K562 (cell line): Measurements from ENCODE around the gene PPP1R9A. TPM values are rescaled to one million over a fixed set of nuclear protein-coding genes. Genes with fewer than 3 reads are reported as not detected.

Experiments
- ATAC-seq: fragments of 200-7000 bp; cut with Tn5 transposase; 3 replicates; pipeline ENCODE4 v1.9.1; 2020; ENCODE audit warnings: moderate library complexity
- BruUV-seq: library from RNA; stranded (reverse); fragments of 400-500 nt; replicated peaks from 2 replicates; lab custom pipeline; 2021; lab: Mats Ljungman, UMichigan
- CTCF ChIA-PET: fragments of 300-600 bp; formaldehyde crosslinking; extraction: SDS; loops from one replicate; lab custom pipeline; 2021; ENCODE audit warnings: low intra/inter-chr PET ratio; lab: Yijun Ruan, JAX
- POLR2A ChIA-PET: fragments of 300-600, 350-650 bp; sonication (Branson Sonifier 250); formaldehyde crosslinking; extraction: SDS; loops from one replicate; lab custom pipeline; 2021; ENCODE audit warnings: antibody characterized with exemption, inconsistent platforms; lab: Yijun Ruan, JAX
- DNase-seq, 4 experiments: peaks; one replicate each; pipeline versions ENCODE4 v3.0.0 to v3.0.0-alpha.2; 2011 to 2018; ENCODE audit warnings: low spot score in 3 of 4, mixed read lengths in 3 of 4; ENCODE audit errors: extremely low read depth in 1 of 4
- FAIRE-seq: peaks from 2 replicates; lab custom pipeline; 2011; peaks lifted over from hg19 to GRCh38; lab: Jason Lieb, UNC
- H2AFZ ChIP-seq: 2 replicates; pipeline ENCODE4 v1.6.0; 2011; ENCODE audit warnings: low read depth, low read length, control low read depth, inconsistent platforms
- H3K27ac ChIP-seq: fragments of 200-600 bp; 3 replicates; pipeline ENCODE4 v1.8.0; 2011; ENCODE audit warnings: low read depth, mild to moderate bottlenecking, control low read depth, inconsistent platforms, low read length, moderate library complexity, mixed read lengths; ENCODE audit errors: extremely low read depth
- H3K27me3 ChIP-seq, 2 experiments: fragments of 300-600 bp in 1 of 2; 2 replicates in 1 of 2; 3 replicates in 1 of 2; pipeline versions ENCODE4 v1.6.0 to v1.8.0; 2011; ENCODE audit warnings: inconsistent platforms in 2 of 2, low read length in 2 of 2, mild to moderate bottlenecking in 1 of 2, mixed read lengths in 1 of 2, moderate library complexity in 1 of 2; ENCODE audit not compliant: control insufficient read depth in 2 of 2, insufficient read depth in 2 of 2
- H3K36me3 ChIP-seq: fragments of 300-600 bp; 3 replicates; pipeline ENCODE4 v1.8.0; 2011; ENCODE audit warnings: mild to moderate bottlenecking, low read length, inconsistent platforms; ENCODE audit not compliant: control insufficient read depth, insufficient read depth
- H3K4me1 ChIP-seq, 2 experiments: fragments of 200-600 bp in 1 of 2; replicated peaks in 1 of 2; 2 replicates in 1 of 2; 3 replicates in 1 of 2; pipeline versions ENCODE4 v1.5.1 to v1.8.0; 2011; ENCODE audit warnings: inconsistent platforms in 2 of 2, low read length in 2 of 2, mild to moderate bottlenecking in 1 of 2, mixed read lengths in 1 of 2, moderate library complexity in 1 of 2; ENCODE audit not compliant: control insufficient read depth in 2 of 2, insufficient read depth in 2 of 2
- H3K4me2 ChIP-seq: 2 replicates; pipeline ENCODE4 v1.6.1; 2011; ENCODE audit warnings: low read length, control low read depth, inconsistent platforms, mixed read lengths; ENCODE audit not compliant: insufficient read depth
- H3K4me3 ChIP-seq: fragments of 200-600 bp; sonication (generic), shearing (Covaris generic); 2 replicates; pipeline ENCODE4 v1.5.1; 2016; ENCODE audit warnings: control low read depth, inconsistent platforms
- H3K79me2 ChIP-seq: fragments of 200-600 bp; 3 replicates; pipeline ENCODE4 v1.8.0; 2011; ENCODE audit warnings: low read length, inconsistent platforms; ENCODE audit not compliant: control insufficient read depth, insufficient read depth
- H3K9ac ChIP-seq, 2 experiments: 2 replicates each; pipeline versions ENCODE4 v1.6.0 to v1.6.1; 2011; ENCODE audit warnings: low read depth in 2 of 2, low read length in 2 of 2, control low read depth in 1 of 2, inconsistent platforms in 1 of 2, mild to moderate bottlenecking in 1 of 2, mixed read lengths in 1 of 2; ENCODE audit not compliant: insufficient read depth in 1 of 2
- H3K9me1 ChIP-seq: one replicate; pipeline ENCODE4 v1.6.0; 2011; ENCODE audit warnings: inconsistent platforms, mild to moderate bottlenecking, low read length, moderate library complexity; ENCODE audit not compliant: control insufficient read depth, insufficient read depth
- H3K9me3 ChIP-seq: replicated peaks from 2 replicates; pipeline ENCODE4 v1.5.1; 2011; ENCODE audit warnings: low read depth, low read length, inconsistent platforms; ENCODE audit not compliant: control insufficient read depth, insufficient read depth
- H4K20me1 ChIP-seq: replicated peaks from 2 replicates; pipeline ENCODE4 v1.6.1; 2011; ENCODE audit warnings: low read length, inconsistent platforms, mixed read lengths; ENCODE audit not compliant: control insufficient read depth, insufficient read depth
- ETV5 ChIP-seq: sonication (generic); formaldehyde crosslinking; IDR thresholded peaks from 2 replicates; pipeline ENCODE4 v1.4.0; 2020; ENCODE audit warnings: low read depth, mild to moderate bottlenecking, missing genetic modification reagents
- SIN3B ChIP-seq: fragments of 450-650 bp; IDR thresholded peaks from 2 replicates; pipeline ENCODE4 v1.6.1; 2017; ENCODE audit warnings: low read depth, mild to moderate bottlenecking, moderate library complexity
- ZC3H8 ChIP-seq: fragments of 450-650 bp; IDR thresholded peaks from 2 replicates; pipeline ENCODE4 v1.6.1; 2017
- WGBS: fragments of 100-300 bp; shearing (Covaris generic); methylation state at CpG from one replicate; pipeline ENCODE4 v1.1.6; 2016; ENCODE audit warnings: low coverage, mixed read lengths; ENCODE audit not compliant: insufficient coverage; ENCODE audit errors: missing lambda C conversion rate; 5-methylcytosine and 5-hydroxymethylcytosine counted together
- in situ Hi-C: fragments of 300-500 bp; cut with MboI; formaldehyde crosslinking; loops from 4 replicates; pipeline ENCODE4 v1.15.0; 2018; ENCODE audit warnings: inconsistent platforms, mixed read lengths
- intact Hi-C: fragments of 100-400 bp; cut with micrococcal nuclease; formaldehyde crosslinking; loops from 2 replicates; pipeline ENCODE4 v1.14.2; 2022
- polyA plus RNA-seq, 8 experiments: library from polyadenylated mRNA; depleted of rRNA in 4 of 8; stranded (reverse) in 5 of 8; unstranded in 3 of 8; fragments of >200 nt; fragmentation: Nextera tagmentation in 2 of 8; fragmentation: Illumina TruSeq in 1 of 8; extraction: Ambion mirVana in 2 of 8; extraction: Trizol in 1 of 8; gene quantifications; 2 replicates each; pipeline versions ENCODE4 v1.2.1 to v1.2.3, GENCODE V29; 2011 to 2014; ENCODE audit warnings: inconsistent platforms in 1 of 8, missing spikeins in 1 of 8
- total RNA-seq, 7 experiments: library from RNA; depleted of rRNA in 6 of 7; stranded (reverse); fragments of >200 nt in 6 of 7; fragmentation: Illumina TruSeq in 2 of 7; extraction: Trizol in 2 of 7; gene quantifications; 2 replicates each; pipeline versions ENCODE4 v1.2.1 to v1.2.3, GENCODE V29; 2011 to 2021; ENCODE audit warnings: low replicate concordance in 1 of 7
- TF ChIP-seq, protein P1 (sequence below): fragments of 450-650 bp; formaldehyde crosslinking; IDR thresholded peaks from 2 replicates; pipeline ENCODE4 v1.4.0; 2022; ENCODE audit warnings: missing genetic modification characterization
- TF ChIP-seq, protein P2 (sequence below): sonication (generic); formaldehyde crosslinking; IDR thresholded peaks from 2 replicates; pipeline ENCODE4 v1.9.0; 2022; ENCODE audit warnings: mild to moderate bottlenecking, missing genetic modification reagents

PPP1R9A gene
- total and polyA plus RNA-seq, 9 of the 15 experiments (the other 6 are each of a cell fraction or from before 2014, with no cell fraction given) = 0.24 TPM; not detected in 8

DNA sequence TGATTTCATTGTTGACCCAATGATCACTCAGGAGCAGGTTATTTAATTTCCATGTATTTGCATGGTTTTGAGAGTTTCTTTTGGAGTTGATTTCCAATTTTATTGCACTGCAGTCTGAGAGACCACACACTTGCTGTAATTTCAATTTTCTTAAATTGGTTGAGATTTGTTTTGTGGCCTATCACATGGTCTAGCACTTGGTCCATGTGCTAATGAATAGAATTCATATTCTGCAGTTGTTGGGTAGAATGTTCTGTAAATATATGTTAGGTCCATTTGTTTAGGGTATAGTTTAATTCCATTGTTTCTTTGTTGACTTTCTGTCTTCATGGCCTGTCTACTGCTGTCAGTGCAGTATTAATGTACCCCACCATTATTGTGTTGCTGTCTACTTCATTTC lies 36.3 kb upstream of the PPP1R9A start (continued):
- TF ChIP-seq SIN3B = no peak
- TF ChIP-seq, protein P1, sequence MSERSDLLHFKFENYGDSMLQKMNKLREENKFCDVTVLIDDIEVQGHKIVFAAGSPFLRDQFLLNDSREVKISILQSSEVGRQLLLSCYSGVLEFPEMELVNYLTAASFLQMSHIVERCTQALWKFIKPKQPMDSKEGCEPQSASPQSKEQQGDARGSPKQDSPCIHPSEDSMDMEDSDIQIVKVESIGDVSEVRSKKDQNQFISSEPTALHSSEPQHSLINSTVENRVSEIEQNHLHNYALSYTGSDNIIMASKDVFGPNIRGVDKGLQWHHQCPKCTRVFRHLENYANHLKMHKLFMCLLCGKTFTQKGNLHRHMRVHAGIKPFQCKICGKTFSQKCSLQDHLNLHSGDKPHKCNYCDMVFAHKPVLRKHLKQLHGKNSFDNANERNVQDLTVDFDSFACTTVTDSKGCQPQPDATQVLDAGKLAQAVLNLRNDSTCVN (CRISPR knock-in tag) = no peak
- TF ChIP-seq ETV5 = no peak
- TF ChIP-seq ZC3H8 = no peak
- TF ChIP-seq, all 486 proteins: peak for 0

DNA sequence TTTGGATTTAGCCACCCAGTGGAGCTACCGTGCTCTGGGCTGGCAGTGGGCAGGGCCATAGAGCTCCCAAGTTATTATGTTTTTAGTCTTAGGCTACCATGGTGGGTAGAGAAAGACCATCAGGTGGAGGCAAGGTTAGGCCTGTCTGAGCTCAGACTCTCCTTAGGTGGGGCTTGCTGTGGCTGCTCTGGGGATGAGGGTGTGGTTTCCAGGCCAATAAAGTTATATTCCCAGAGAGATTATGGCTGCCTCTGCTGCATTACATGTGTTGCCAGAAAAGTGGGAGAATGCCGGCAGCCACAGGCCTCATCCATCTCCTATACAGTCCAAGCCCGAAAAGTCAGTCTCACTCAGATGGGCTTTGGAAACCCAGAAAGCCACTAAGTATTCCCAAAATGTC lies 34.2 kb upstream of the PPP1R9A start:
- H3K4me2 ChIP-seq = no peak overlapping the region
- BruUV-seq = no TSS peak

More for the DNA sequence above, 34.2 kb upstream of the PPP1R9A start:
- FAIRE-seq (no peak), ATAC-seq (no peak), DNase-seq (no peak)
- Histone ChIP-seq H3K27ac (no peak overlapping the region), H3K4me1 (no peaks in the 10 kb centered on the region), H3K9me1 (no peaks in the 10 kb centered on the region), H4K20me1 (no peaks in the 10 kb centered on the region), H3K79me2 (no peaks in the 10 kb centered on the region), H3K4me3 (no peak overlapping the region), H3K27me3 (no peaks in the 10 kb centered on the region), H3K9ac (no peak overlapping the region), H3K36me3 (no peaks in the 10 kb centered on the region), H2AFZ (no peak overlapping the region), H3K9me3 (no peaks in the 10 kb centered on the region; the same call in 1 of the 2 replicates)
- intact Hi-C loops (no loop called here), in situ Hi-C loops (no loop called here)
- ChIA-PET POLR2A (no interaction called here), CTCF (no interaction called here)
- 0% methylated on average over 2 of the region's 3 CpGs for WGBS
- TF ChIP-seq, protein P2, sequence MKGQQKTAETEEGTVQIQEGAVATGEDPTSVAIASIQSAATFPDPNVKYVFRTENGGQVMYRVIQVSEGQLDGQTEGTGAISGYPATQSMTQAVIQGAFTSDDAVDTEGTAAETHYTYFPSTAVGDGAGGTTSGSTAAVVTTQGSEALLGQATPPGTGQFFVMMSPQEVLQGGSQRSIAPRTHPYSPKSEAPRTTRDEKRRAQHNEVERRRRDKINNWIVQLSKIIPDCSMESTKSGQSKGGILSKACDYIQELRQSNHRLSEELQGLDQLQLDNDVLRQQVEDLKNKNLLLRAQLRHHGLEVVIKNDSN (CRISPR knock-in tag) = no peak
- TF ChIP-seq, all 486 proteins: peak for 0
